Mucosa of descending colon (tissue), 3 donors: ENCODE data around the gene MAN2B2. TPM values are rescaled to one million over a fixed set of nuclear protein-coding genes. Genes with fewer than 3 reads are reported as not detected.
"Not testable (repeated sequence)": the region's sequence is repeated elsewhere in the genome, so short reads cannot be mapped to it uniquely, and the experiment has no call there.

Experiments
- ATAC-seq: fragments of 200-7000 bp; cut with Tn5 transposase; one replicate; pipeline ENCODE4 v1.9.1; 2020; ENCODE audit warnings: mild to moderate bottlenecking, moderate library complexity
- DNase-seq, 3 donors: peaks; one replicate each; pipeline ENCODE4 v3.0.0-alpha.2; 2020
- H3K36me3 ChIP-seq: fragments of 200-600 bp; one replicate; pipeline ENCODE4 v1.8.0; 2021; ENCODE audit warnings: low read depth, mild to moderate bottlenecking
- H3K4me1 ChIP-seq: fragments of 200-600 bp; one replicate; pipeline ENCODE4 v1.8.0; 2021; ENCODE audit warnings: low read depth, mild to moderate bottlenecking
- H3K4me3 ChIP-seq: fragments of 200-600 bp; one replicate; pipeline ENCODE4 v1.8.0; 2021; ENCODE audit warnings: mild to moderate bottlenecking
- H3K9me3 ChIP-seq: fragments of 200-600 bp; one replicate; pipeline ENCODE4 v1.8.0; 2021; ENCODE audit warnings: mild to moderate bottlenecking
- intact Hi-C, 2 donors: fragments of 100-400 bp; cut with DNase I in 1 of 2; cut with micrococcal nuclease in 1 of 2; formaldehyde crosslinking; loops; one replicate each; pipeline versions ENCODE4 v1.11.0 to v1.11.1; 2022; cut with DNase I, micrococcal nuclease
- total RNA-seq, 3 donors: library from RNA; stranded (reverse); fragmentation: NEBNext Ultra II Directional in 2 of 3; extraction: Animal tissue kit (Norgen Biotek cat#: 25700) in 2 of 3; gene quantifications; one replicate each; pipeline versions ENCODE4 v1.2.1 to v1.2.4, GENCODE V29; 2021 to 2023
- TF ChIP-seq, protein P1 (sequence below): fragments of 200-600 bp; IDR thresholded peaks from one replicate; pipeline ENCODE4 v1.8.0; 2022; ENCODE audit warnings: antibody characterized with exemption, mild to moderate bottlenecking
- donor health status: DM: no; HTN: no; CAD: no; lungs with moderate emphysema.
- donor health status: DM: no; HTN: no; CAD: no.
- donor health status: DM: no; HTN: yes; CAD: no.

MAN2B2 gene
- total RNA-seq, 3 donors from 2014 or later, result 24.1 to 28.2 (median 27.2) TPM

GRCh38 chr4:6627832-6628231, 52.8 kb downstream of the MAN2B2 start:
- DNase-seq (no peak), ATAC-seq (no peak)
- TF ChIP-seq, protein P1, sequence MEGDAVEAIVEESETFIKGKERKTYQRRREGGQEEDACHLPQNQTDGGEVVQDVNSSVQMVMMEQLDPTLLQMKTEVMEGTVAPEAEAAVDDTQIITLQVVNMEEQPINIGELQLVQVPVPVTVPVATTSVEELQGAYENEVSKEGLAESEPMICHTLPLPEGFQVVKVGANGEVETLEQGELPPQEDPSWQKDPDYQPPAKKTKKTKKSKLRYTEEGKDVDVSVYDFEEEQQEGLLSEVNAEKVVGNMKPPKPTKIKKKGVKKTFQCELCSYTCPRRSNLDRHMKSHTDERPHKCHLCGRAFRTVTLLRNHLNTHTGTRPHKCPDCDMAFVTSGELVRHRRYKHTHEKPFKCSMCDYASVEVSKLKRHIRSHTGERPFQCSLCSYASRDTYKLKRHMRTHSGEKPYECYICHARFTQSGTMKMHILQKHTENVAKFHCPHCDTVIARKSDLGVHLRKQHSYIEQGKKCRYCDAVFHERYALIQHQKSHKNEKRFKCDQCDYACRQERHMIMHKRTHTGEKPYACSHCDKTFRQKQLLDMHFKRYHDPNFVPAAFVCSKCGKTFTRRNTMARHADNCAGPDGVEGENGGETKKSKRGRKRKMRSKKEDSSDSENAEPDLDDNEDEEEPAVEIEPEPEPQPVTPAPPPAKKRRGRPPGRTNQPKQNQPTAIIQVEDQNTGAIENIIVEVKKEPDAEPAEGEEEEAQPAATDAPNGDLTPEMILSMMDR, result no peak
- H3K4me1 ChIP-seq, result no peaks in the 10 kb centered on the region
- no peak overlapping the region for H3K4me3 ChIP-seq
- no peaks in the 10 kb centered on the region for H3K9me3 ChIP-seq
- intact Hi-C loops, result no loop called here
- no peaks in the 10 kb centered on the region for H3K36me3 ChIP-seq

- H3K9me3 ChIP-seq, H3K4me1 ChIP-seq, H3K4me3 ChIP-seq, intact Hi-C loops, ATAC-seq, DNase-seq, H3K36me3 ChIP-seq: not testable (repeated sequence)
Observed at GRCh38 chr4:6628484-6628883, 53.5 kb downstream of the MAN2B2 start.

GRCh38 chr4:6632125-6632524, 57.1 kb downstream of the MAN2B2 start:
- Histone ChIP-seq H3K36me3 (no peaks in the 10 kb centered on the region), H3K4me1 (no peaks in the 10 kb centered on the region), H3K4me3 (no peak overlapping the region), H3K9me3 (no peaks in the 10 kb centered on the region)
- DNase-seq (no peak), ATAC-seq (no peak)
- intact Hi-C loops, result no loop called here
- TF ChIP-seq, protein P1, result no peak

DNA sequence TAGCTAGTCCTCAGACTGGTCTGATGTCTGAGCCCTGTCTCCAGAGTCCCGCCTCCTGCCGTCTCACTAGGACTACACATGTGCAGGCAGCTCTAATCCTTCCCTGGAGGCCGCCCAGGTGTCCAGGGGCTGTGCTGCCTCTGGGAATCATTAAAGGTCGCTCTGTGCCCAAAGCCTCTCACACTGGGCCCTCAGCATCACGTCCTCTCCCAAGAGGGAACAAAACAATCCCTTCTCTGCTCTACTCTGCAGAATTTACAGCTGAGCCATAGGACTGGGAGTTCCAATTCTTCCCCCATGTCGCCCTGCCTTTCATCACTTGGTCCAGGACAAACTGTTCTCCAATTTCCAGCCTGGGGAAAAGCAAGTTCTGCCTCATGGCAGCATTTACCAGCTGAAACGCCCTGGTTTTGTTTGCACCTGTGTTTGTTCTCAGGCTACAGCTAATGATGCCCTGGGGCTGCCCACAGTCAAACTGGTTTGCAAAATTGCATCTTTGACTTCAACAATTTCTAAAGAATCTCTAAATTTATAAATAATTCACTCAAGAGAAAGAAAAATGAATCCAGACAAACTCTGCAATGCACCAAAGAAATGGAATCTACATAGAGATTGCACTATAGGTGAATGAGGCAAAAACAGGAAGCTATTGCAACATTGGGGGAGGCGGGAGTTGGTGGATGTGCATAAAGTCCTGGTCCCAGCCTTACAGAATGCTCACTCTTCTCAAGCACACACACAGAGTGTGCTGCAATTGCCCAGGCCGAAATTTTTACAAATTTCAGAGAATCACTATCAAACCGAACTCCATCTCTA, 58.3 kb downstream of the MAN2B2 start:
- TF ChIP-seq, protein P1, result no peak
- no peak for ATAC-seq

GRCh38 chr4:6634746-6635145, 59.8 kb downstream of the MAN2B2 start:
- intact Hi-C loops, result no loop called here
- Histone ChIP-seq H3K36me3 (no peaks in the 10 kb centered on the region), H3K4me1 (peaks cover 5% of the 10 kb centered on the region), H3K9me3 (no peaks in the 10 kb centered on the region), H3K4me3 (no peak overlapping the region)
- TF ChIP-seq, protein P1, result no peak
- no peak for ATAC-seq
- DNase-seq, result no peak

More for the DNA sequence above, 58.3 kb downstream of the MAN2B2 start:
- Histone ChIP-seq H3K36me3 (no peaks in the 10 kb centered on the region), H3K4me1 (no peaks in the 10 kb centered on the region), H3K4me3 (no peak overlapping the region), H3K9me3 (no peaks in the 10 kb centered on the region)
- intact Hi-C loops, result no loop called here
- DNase-seq, result no peak

DNA sequence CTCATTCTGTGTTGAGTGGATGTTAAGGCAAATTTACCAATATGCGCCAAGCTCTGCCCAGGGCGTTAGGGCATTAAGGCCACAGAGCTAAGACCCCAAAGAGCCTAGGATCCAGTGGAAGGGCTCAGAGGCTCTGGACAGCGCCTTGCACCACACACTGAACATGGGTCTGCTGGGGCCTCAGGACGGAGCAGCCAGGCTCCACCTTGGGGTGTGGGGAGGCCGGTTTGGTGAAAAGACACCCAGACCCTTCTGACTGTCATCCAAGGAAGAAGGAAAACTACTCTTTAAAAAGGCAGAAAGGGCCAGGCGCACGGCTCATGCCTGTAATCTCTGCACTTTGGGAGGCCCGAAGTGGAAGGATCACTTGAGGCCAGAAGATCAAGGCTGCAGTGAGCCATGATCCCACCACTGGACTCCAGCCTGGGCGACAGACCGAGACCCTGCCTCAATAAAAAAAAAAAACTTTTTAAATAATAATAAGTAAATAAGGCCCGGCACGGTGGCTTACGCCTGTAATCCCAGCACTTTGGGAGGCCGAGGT, 64.2 kb downstream of the MAN2B2 start:
- H3K36me3 ChIP-seq, result no peaks in the 10 kb centered on the region
- ATAC-seq, result no peak
- intact Hi-C loops, result no loop called here
- no peaks in the 10 kb centered on the region for H3K9me3 ChIP-seq
- no peak for DNase-seq
- peaks cover 24% of the 10 kb centered on the region for H3K4me1 ChIP-seq
- TF ChIP-seq, protein P1, result no peak
- no peak overlapping the region for H3K4me3 ChIP-seq
